ENCODE data around the gene PSG3. TPM values are rescaled to one million over a fixed set of nuclear protein-coding genes. Genes with fewer than 3 reads are reported as not detected.
"Not testable (repeated sequence)": the region's sequence is repeated elsewhere in the genome, so short reads cannot be mapped to it uniquely, and the experiment has no call there.

Gene PSG3
- total RNA-seq, 8 experiments from 2014 or later = 0.08 to 0.71 (median 0.21) TPM; not detected in 4

DNA sequence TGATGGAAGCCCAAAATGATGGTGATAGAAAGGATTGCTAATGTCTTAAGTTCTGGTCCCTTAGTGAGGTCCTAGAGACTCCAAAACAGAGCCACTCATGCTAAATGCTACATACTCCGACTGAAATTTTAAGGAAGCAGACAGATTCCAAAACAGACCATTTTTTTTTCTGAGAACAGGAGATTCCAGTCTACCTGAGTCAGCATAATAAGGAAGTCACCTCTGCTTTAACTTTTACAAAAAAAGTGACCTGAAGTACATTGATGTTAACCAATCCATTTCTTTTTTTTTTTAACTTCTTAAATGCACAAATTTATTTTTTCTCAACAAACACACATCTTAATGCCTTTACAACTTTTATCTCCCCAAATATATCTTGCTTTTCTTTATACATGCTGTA is 65.7 kb downstream of the PSG3 start:
- 0 to 75% (median 8%) methylated on average over 1 of the region's 1 CpG; no CpG with 5 or more reads in 5 of the 10 experiments for WGBS, 10 experiments
- H3K4me3 ChIP-seq; ATAC-seq (replicated peaks in 6 of 8); H3K4me1 ChIP-seq (replicated peaks in 1 of 2); H3K27ac ChIP-seq; in situ Hi-C loops (cut with MboI; ENCODE audit: low pct_unique_long_range_greater_than_20kb in 2 of 9, low sequenced_read_pairs in 9 of 9, unreplicated experiment in 9 of 9): not testable (repeated sequence)

Other genes starting within 250 kb of the PSG3 start
- gene CEACAM1, start 212.0 kb downstream of the PSG3 start, total RNA-seq = 10 to 100 TPM in 1 of 8 experiments, 1 to 10 TPM in 4, under 1 TPM in 3; 0.14 to 15.7 (median 1.3) TPM
- 1 to 10 TPM in 1 of 8 experiments, under 1 TPM in 4, not detected in 3; 0.05 to 1.0 (median 0.33) TPM for gene CEACAM8, start 145.6 kb downstream of the PSG3 start, total RNA-seq
- gene PSG8, start 25.2 kb upstream of the PSG3 start, total RNA-seq = under 1 TPM in 6 of 8 experiments, not detected in 2; 0.17 to 0.38 (median 0.27) TPM
- gene PSG1, start 139.2 kb upstream of the PSG3 start, total RNA-seq = under 1 TPM in 6 of 8 experiments, not detected in 2; 0.14 to 0.76 (median 0.28) TPM
- under 1 TPM in 4 of 8 experiments, not detected in 4; 0.29 to 1.00 (median 0.58) TPM for gene PSG6, start 177.4 kb upstream of the PSG3 start, total RNA-seq
- gene PSG7, start 196.7 kb upstream of the PSG3 start, total RNA-seq = under 1 TPM in 4 of 8 experiments, not detected in 4; 0.09 to 0.71 (median 0.22) TPM